ENCODE results near the gene HEMK1. TPM values are rescaled to one million over a fixed set of nuclear protein-coding genes. Genes with fewer than 3 reads are reported as not detected.

HEMK1 gene
- total RNA-seq, 2 donors from 2014 or later: 24.1 to 25.8 TPM

DNA sequence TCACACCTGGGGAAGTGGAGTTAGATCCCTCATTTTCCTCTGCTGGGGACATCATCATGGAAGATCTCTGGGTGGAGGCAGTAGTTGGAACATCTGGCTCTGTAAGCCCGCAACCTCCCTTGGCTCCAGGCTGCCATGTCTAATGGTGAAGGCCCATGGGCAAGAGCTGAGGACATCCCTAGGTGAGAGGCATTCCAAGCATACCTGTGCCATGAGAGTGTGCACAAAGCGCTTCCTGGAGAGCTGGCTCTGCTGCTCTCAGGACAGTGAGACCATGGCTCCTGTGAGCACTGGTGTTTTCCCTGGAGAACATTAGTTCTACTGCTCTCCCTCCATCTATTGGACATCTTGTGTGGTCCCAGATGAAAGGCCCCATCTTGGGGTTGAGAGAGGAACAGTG lies 55.3 kb downstream of the HEMK1 start:
- no peak overlapping the region for H3K27ac ChIP-seq (ENCODE audit: low read depth, low read length)

DNA sequence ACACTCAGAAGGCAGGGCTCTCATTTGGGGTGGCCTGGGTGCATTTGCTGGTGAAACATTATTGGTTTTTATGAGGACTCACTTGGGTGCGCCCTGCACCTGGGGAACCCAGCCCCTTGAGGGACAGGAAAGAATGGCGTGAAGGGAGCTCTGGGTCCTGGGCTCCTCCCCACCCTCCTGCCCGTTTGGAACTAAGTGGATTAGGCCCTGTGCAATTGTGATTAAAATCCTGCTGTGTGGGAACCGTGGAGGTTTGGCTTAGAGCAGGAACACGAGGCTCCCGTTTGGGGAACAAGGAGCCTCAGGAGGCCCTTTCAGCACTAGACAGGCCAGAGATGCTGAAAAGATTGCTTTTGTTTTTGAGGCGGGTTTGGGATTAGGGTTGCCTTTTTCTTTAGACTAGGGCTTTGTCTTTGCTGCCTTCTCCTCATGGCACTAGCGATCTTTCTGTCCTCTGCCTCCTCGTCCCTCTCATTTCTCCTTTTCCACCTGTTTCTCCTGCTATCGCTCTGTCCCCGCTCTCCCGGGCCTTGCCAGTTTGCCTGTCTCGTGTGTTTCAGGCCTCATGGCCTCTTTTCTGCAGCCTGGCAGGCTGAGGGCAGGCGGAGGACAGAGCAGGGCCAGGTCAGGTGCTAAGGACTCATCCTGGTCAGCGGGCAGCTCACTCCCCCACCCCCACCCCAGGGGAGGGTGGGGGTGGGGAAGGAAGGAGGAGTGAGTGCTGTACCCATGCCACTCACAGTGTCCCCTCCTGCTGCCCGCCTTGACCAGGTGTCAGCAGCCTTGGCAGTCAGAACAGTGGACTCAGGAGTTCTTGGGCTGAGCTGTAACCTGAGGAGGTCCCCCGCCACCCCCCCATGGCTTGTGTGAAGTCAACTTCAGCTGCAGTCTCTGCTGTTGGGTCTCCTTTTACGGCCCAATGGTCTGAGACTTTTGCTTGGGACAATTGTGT lies 56.2 kb downstream of the HEMK1 start:
- Histone ChIP-seq H3K4me1 (ENCODE audit: control insufficient read depth, insufficient read depth, low read length) (peaks cover 23% of the 10 kb centered on the region), H3K4me3 (ENCODE audit: low read length) (no peak overlapping the region), H3K9ac (ENCODE audit: extremely low read depth, low read length, poor library complexity, severe bottlenecking) (no peak overlapping the region), H3K27ac (ENCODE audit: low read depth, low read length) (peak overlapping the region; percentile 54), H3K9me3 (ENCODE audit: control insufficient read depth, low read length) (no peaks in the 10 kb centered on the region), H3K27me3 (ENCODE audit: control insufficient read depth, insufficient read depth, low read length, poor library complexity, severe bottlenecking) (no peaks in the 10 kb centered on the region), H3K36me3 (ENCODE audit: control insufficient read depth, insufficient read depth, low read length) (no peaks in the 10 kb centered on the region)
- WGBS, 2 experiments (ENCODE audit: insufficient coverage in 1 of 2, insufficient read length in 1 of 2): 69 to 71% methylated on average over 6 to 17 of the region's 18 CpGs
- peaks cover 35% of the 10 kb centered on the region for H3K4me1 Mint-ChIP-seq
- no peaks in the 10 kb centered on the region for H3K9me3 Mint-ChIP-seq
- TF ChIP-seq, protein P1, sequence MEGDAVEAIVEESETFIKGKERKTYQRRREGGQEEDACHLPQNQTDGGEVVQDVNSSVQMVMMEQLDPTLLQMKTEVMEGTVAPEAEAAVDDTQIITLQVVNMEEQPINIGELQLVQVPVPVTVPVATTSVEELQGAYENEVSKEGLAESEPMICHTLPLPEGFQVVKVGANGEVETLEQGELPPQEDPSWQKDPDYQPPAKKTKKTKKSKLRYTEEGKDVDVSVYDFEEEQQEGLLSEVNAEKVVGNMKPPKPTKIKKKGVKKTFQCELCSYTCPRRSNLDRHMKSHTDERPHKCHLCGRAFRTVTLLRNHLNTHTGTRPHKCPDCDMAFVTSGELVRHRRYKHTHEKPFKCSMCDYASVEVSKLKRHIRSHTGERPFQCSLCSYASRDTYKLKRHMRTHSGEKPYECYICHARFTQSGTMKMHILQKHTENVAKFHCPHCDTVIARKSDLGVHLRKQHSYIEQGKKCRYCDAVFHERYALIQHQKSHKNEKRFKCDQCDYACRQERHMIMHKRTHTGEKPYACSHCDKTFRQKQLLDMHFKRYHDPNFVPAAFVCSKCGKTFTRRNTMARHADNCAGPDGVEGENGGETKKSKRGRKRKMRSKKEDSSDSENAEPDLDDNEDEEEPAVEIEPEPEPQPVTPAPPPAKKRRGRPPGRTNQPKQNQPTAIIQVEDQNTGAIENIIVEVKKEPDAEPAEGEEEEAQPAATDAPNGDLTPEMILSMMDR (conservative IDR thresholded peaks at IDR 0.05): no peak
- peak; percentile 72 for DNase-seq
- no peak overlapping the region for H3K4me3 Mint-ChIP-seq
- H3K27me3 Mint-ChIP-seq (ENCODE audit: insufficient read depth): no peaks in the 10 kb centered on the region
- peak overlapping the region; percentile 90 for H3K27ac Mint-ChIP-seq
- peaks cover 4% of the 10 kb centered on the region for H3K36me3 Mint-ChIP-seq (ENCODE audit: low read depth)

More for the DNA sequence above, 55.3 kb downstream of the HEMK1 start:
- TF ChIP-seq, protein P1 (conservative IDR thresholded peaks at IDR 0.05): no peak
- H3K27ac Mint-ChIP-seq: peak overlapping the region; percentile 90
- H3K4me1 ChIP-seq (ENCODE audit: control insufficient read depth, insufficient read depth, low read length): peaks cover 23% of the 10 kb centered on the region
- DNase-seq: peak; percentile 77
- no peak overlapping the region for H3K4me3 Mint-ChIP-seq
- H3K36me3 Mint-ChIP-seq (ENCODE audit: low read depth): peaks cover 5% of the 10 kb centered on the region
- H3K27me3 ChIP-seq (ENCODE audit: control insufficient read depth, insufficient read depth, low read length, poor library complexity, severe bottlenecking): no peaks in the 10 kb centered on the region
- no peak overlapping the region for H3K4me3 ChIP-seq (ENCODE audit: low read length)
- whole genome bisulfite sequencing, 2 experiments (ENCODE audit: insufficient coverage in 1 of 2, insufficient read length in 1 of 2): 95 to 100% methylated on average over 2 of the region's 2 CpGs
- H3K27me3 Mint-ChIP-seq (ENCODE audit: insufficient read depth): no peaks in the 10 kb centered on the region
- H3K36me3 ChIP-seq (ENCODE audit: control insufficient read depth, insufficient read depth, low read length): no peaks in the 10 kb centered on the region
- no peaks in the 10 kb centered on the region for H3K9me3 Mint-ChIP-seq
- peaks cover 35% of the 10 kb centered on the region for H3K4me1 Mint-ChIP-seq
- H3K9me3 ChIP-seq (ENCODE audit: control insufficient read depth, low read length): no peaks in the 10 kb centered on the region
- H3K9ac ChIP-seq (ENCODE audit: extremely low read depth, low read length, poor library complexity, severe bottlenecking): no peak overlapping the region

DNA sequence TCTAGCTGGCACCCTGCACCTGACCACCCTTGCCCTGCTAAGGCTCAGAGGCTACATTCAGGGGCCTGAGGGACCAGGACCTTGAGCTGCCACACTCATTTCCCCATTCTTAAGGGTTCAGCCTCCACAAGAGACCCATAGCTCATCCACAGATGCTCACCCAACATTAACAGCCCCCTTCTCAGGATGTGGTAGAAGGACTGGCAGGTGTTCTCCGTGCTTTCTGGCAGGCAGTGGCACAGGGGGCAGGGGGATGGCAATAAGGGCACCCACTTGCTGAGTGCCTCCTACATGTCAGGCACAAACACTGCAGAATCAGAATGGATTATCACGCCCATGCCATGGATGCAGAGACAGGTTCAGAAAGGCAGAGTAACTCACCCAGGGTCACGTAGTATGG lies 57.1 kb downstream of the HEMK1 start:
- Histone ChIP-seq H3K27ac (ENCODE audit: low read depth, low read length) (no peak overlapping the region), H3K9ac (ENCODE audit: extremely low read depth, low read length, poor library complexity, severe bottlenecking) (no peak overlapping the region), H3K4me3 (ENCODE audit: low read length) (no peak overlapping the region), H3K27me3 (ENCODE audit: control insufficient read depth, insufficient read depth, low read length, poor library complexity, severe bottlenecking) (no peaks in the 10 kb centered on the region), H3K9me3 (ENCODE audit: control insufficient read depth, low read length) (no peaks in the 10 kb centered on the region), H3K36me3 (ENCODE audit: control insufficient read depth, insufficient read depth, low read length) (no peaks in the 10 kb centered on the region), H3K4me1 (ENCODE audit: control insufficient read depth, insufficient read depth, low read length) (peaks cover 23% of the 10 kb centered on the region)
- Mint-ChIP-seq H3K36me3 (ENCODE audit: low read depth) (no peaks in the 10 kb centered on the region), H3K27me3 (ENCODE audit: insufficient read depth) (no peaks in the 10 kb centered on the region), H3K27ac (no peak overlapping the region), H3K4me1 (peaks cover 35% of the 10 kb centered on the region), H3K4me3 (no peak overlapping the region), H3K9me3 (no peaks in the 10 kb centered on the region)
- DNase-seq: no peak
- TF ChIP-seq, protein P1 (conservative IDR thresholded peaks at IDR 0.05): no peak
- 77 to 92% methylated on average over 2 to 3 of the region's 3 CpGs for WGBS, 2 experiments (ENCODE audit: insufficient coverage in 1 of 2, insufficient read length in 1 of 2)

Measured in endodermal cell (in vitro differentiated cells).